NB4 (cell line): ENCODE data around the gene AIF1.

ENCODE experiments used
- DNase-seq: peaks from one replicate; pipeline ENCODE4 v3.0.0; 2010; ENCODE audit warnings: low read depth
- H3K4me3 ChIP-seq: one replicate; pipeline ENCODE4 v1.5.1; 2011; ENCODE audit warnings: mild to moderate bottlenecking, low read depth, low read length, moderate library complexity
- CTCF ChIP-seq: IDR thresholded peaks from one replicate; pipeline ENCODE4 v1.5.1; 2012; ENCODE audit warnings: low read depth, low read length
- MAX ChIP-seq: IDR thresholded peaks from 2 replicates; pipeline ENCODE4 v1.6.1; 2011; ENCODE audit warnings: low read depth, low read length
- MYC ChIP-seq: IDR thresholded peaks from 2 replicates; pipeline ENCODE4 v1.6.1; 2011; ENCODE audit warnings: low read depth, low read length
- POLR2A ChIP-seq: IDR thresholded peaks from 2 replicates; pipeline ENCODE4 v1.6.1; 2011; ENCODE audit warnings: mild to moderate bottlenecking; ENCODE audit not compliant: insufficient read length; ENCODE audit errors: extremely low read depth

Gene AIF1

DNA sequence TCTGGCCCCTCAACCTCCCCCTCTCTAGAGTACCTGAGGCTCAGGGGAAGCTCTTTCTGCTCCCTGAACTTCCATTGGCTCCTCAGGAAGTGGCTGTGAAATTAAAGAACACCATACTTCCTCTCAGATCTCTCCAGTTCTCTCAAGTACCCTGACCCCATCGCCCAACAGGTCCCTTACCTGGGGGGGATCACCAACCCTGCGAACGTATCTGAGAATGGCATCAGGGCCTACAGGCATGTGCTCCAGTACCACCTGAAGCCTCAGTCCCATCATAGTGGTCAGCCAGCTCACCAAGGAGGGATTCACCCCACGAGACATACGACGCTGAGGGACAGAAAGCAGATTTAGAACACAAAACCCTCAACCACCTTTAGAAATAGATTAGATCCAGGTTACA, 25.6 kb downstream of the AIF1 start:
- TF ChIP-seq MYC (no peak), MAX (no peak), POLR2A (no peak), CTCF (no peak)

GRCh38 chr6:31641370-31641769, 26.3 kb downstream of the AIF1 start:
- no peak for DNase-seq

More for the DNA sequence above, 25.6 kb downstream of the AIF1 start:
- H3K4me3 ChIP-seq = no peak overlapping the region
- no peak for DNase-seq

DNA sequence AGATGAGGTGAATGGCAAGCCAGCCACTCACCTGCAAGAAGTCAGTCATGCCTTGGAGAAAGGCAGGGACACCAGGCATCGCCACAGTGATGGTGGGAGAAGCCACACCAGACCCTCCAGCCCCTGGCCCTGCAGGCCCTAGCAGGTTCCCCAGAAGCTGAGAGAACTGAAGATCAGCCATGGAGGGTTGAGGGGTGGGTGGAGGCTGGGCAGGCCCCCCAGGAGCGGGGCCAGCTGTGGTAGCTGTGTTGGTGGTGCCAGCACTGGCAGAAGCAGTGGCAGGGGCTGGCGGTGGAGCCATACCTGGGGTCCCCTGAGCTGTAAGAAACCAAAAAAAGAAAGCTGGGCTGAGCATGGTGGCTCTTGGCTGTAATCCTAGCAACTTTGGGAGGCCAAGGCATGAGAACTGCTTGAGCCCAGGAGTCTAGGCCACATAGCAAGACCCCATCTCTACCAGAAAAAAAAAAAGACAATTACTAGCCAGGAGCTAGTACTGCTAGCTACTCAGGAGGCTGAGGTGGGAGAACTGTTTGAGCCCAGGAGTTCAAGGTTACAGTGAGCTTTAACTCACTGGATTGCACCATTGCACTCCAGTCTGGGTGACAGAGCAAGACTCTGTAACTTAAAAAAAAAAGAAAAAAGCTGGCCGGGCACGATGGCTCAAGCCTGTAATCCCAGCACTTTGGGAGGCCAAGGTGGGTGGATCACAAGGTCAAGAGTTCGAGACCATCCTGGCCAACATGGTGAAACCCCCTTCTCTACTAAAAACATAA, 27.9 kb downstream of the AIF1 start:
- no peak for TF ChIP-seq MAX
- TF ChIP-seq POLR2A = no peak
- TF ChIP-seq MYC = no peak
- no peak for TF ChIP-seq CTCF
- no peak overlapping the region for H3K4me3 ChIP-seq
- no peak for DNase-seq

More at GRCh38 chr6:31641370-31641769, 26.3 kb downstream of the AIF1 start:
- no peak overlapping the region for H3K4me3 ChIP-seq
- TF ChIP-seq CTCF (no peak), MYC (no peak), POLR2A (no peak), MAX (no peak)

DNA sequence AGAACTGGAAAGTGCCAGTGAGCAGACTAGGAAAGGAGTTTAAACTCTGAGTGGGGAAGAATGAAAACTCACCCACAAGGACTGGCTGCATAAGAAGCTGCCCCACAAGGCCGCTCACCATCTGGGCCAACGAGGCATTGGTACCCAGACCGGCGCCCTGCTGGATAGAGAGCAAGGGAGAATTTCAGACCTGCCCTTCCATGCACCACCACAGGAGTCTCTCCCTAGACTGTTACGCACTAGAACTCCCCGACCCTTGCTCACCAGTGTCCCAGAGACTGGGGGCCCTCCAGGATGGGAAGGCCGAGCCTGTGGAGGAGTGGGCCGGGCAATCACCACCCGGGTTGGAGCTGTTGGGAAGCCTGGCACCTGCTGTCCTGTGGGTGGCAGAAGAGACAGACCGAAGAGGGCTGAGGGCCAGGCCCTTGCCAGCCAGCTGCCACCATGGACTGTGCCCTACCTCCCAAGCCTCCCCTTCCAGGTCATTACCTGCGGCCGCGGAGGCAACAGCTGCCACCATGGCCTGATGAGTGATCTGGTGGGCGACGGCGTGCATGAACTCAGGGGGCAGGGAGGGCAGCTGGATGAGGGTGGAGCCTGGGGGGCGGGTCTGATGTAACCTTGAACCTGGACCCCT, 28.9 kb downstream of the AIF1 start:
- DNase-seq = no peak
- H3K4me3 ChIP-seq = no peak overlapping the region
- TF ChIP-seq CTCF = no peak

- no peak for TF ChIP-seq POLR2A
- TF ChIP-seq MAX = no peak
- TF ChIP-seq MYC = no peak
- no peak for TF ChIP-seq CTCF
- H3K4me3 ChIP-seq = no peak overlapping the region
- DNase-seq = no peak
Measured at GRCh38 chr6:31645325-31645724, 30.3 kb downstream of the AIF1 start.
